OCI-LY3 (cell line): ENCODE measurements around the gene TPK1.

Experiments used
- H2AFZ ChIP-seq: fragments of 200-600, 300-600 bp; shearing (Covaris generic); 2 replicates; pipeline ENCODE4 v1.6.0; 2014; ENCODE audit warnings: antibody characterized with exemption, low read depth, low read length
- H3K27ac ChIP-seq: fragments of 200-600, 300-600 bp; sonication (generic); 2 replicates; pipeline ENCODE4 v1.5.1; 2014; ENCODE audit warnings: mild to moderate bottlenecking, low read length, moderate library complexity, mixed read lengths
- H3K27me3 ChIP-seq: fragments of 200-600, 300-600 bp; sonication (generic); 2 replicates; pipeline ENCODE4 v1.6.1; 2014; ENCODE audit warnings: low read depth, low read length, mixed read lengths
- H3K36me3 ChIP-seq: fragments of 200-600, 300-600 bp; sonication (generic); replicated peaks from 2 replicates; pipeline ENCODE3; 2014; ENCODE audit warnings: low read depth, low read length, mixed read lengths
- H3K4me1 ChIP-seq: fragments of 300-600, 200-600 bp; sonication (generic); 2 replicates; pipeline ENCODE4 v1.6.1; 2014; ENCODE audit warnings: low read length, mixed read lengths
- H3K4me2 ChIP-seq: fragments of 200-600, 300-600 bp; sonication (generic); 2 replicates; pipeline ENCODE4 v1.6.1; 2014; ENCODE audit warnings: low read length, mixed read lengths
- H3K4me3 ChIP-seq: fragments of 300-600, 200-600 bp; sonication (generic); 2 replicates; pipeline ENCODE4 v1.5.1; 2014; ENCODE audit warnings: antibody characterized with exemption, mild to moderate bottlenecking, low read length, moderate library complexity
- H3K79me2 ChIP-seq: fragments of 300-600, 200-600 bp; shearing (Covaris generic); 2 replicates; pipeline ENCODE4 v1.6.1; 2014; ENCODE audit warnings: mild to moderate bottlenecking, low read length, mixed read lengths
- H3K9ac ChIP-seq: fragments of 300-600, 200-600 bp; shearing (Covaris generic); 2 replicates; pipeline ENCODE4 v1.6.0; 2014; ENCODE audit warnings: mild to moderate bottlenecking, low read length, moderate library complexity
- H3K9me3 ChIP-seq: fragments of 200-600, 300-600 bp; shearing (Covaris generic); 2 replicates; pipeline ENCODE4 v1.6.1; 2014; ENCODE audit warnings: low read length, mixed read lengths; ENCODE audit not compliant: insufficient read depth
- H4K20me1 ChIP-seq: fragments of 200-600, 300-600 bp; sonication (generic); 2 replicates; pipeline ENCODE4 v1.6.1; 2016; ENCODE audit warnings: low read length, mixed read lengths; ENCODE audit not compliant: insufficient read depth
- CTCF ChIP-seq: fragments of 200-600, 300-600 bp; sonication (generic); IDR thresholded peaks from 2 replicates; pipeline ENCODE4 v1.5.1; 2014; ENCODE audit warnings: antibody characterized with exemption, low read length, low read depth
- EZH2phosphoT487 ChIP-seq: fragments of 200-600 bp; shearing (Covaris generic); IDR thresholded peaks from 2 replicates; pipeline ENCODE4 v1.6.1; 2018; ENCODE audit warnings: antibody characterized with exemption, mixed run types, low read depth

Gene TPK1

GRCh38 chr7:144483189-144483588, 352.7 kb downstream of the TPK1 start:
- Histone ChIP-seq H3K9ac (no peak overlapping the region), H3K9me3 (no peaks in the 10 kb centered on the region), H4K20me1 (no peaks in the 10 kb centered on the region), H3K4me1 (no peaks in the 10 kb centered on the region; the same call in 1 of the 2 replicates), H3K4me2 (no peak overlapping the region), H3K27me3 (no peaks in the 10 kb centered on the region), H3K79me2 (no peaks in the 10 kb centered on the region), H3K36me3 (no peaks in the 10 kb centered on the region), H3K27ac (no peak overlapping the region), H2AFZ (no peak overlapping the region), H3K4me3 (no peak overlapping the region)
- no peak for TF ChIP-seq CTCF
- TF ChIP-seq EZH2phosphoT487 = no peak

GRCh38 chr7:144481833-144482232, 354.0 kb downstream of the TPK1 start:
- no peaks in the 10 kb centered on the region for H4K20me1 ChIP-seq
- TF ChIP-seq EZH2phosphoT487 (no peak), CTCF (no peak)
- no peaks in the 10 kb centered on the region for H3K79me2 ChIP-seq
- H3K9ac ChIP-seq = no peak overlapping the region
- H3K4me1 ChIP-seq = no peaks in the 10 kb centered on the region; the same call in 1 of the 2 replicates
- no peaks in the 10 kb centered on the region for H3K36me3 ChIP-seq
- no peak overlapping the region for H3K4me3 ChIP-seq
- no peaks in the 10 kb centered on the region for H3K27me3 ChIP-seq
- H3K4me2 ChIP-seq = no peak overlapping the region
- no peak overlapping the region for H2AFZ ChIP-seq
- H3K27ac ChIP-seq = no peak overlapping the region
- no peaks in the 10 kb centered on the region for H3K9me3 ChIP-seq

- Histone ChIP-seq H3K4me3 (no peak overlapping the region), H4K20me1 (no peaks in the 10 kb centered on the region), H3K4me1 (peaks cover 28% of the 10 kb centered on the region), H3K79me2 (no peaks in the 10 kb centered on the region), H3K27me3 (no peaks in the 10 kb centered on the region), H3K9me3 (no peaks in the 10 kb centered on the region), H3K9ac (no peak overlapping the region), H3K27ac (no peak overlapping the region), H3K4me2 (no peak overlapping the region), H3K36me3 (no peaks in the 10 kb centered on the region), H2AFZ (no peak overlapping the region)
- TF ChIP-seq EZH2phosphoT487 (no peak), CTCF (no peak)
These were observed 358.5 kb downstream of the TPK1 start for GRCh38 chr7:144477348-144477747.

- Histone ChIP-seq H3K9ac (no peak overlapping the region), H3K27me3 (no peaks in the 10 kb centered on the region), H3K79me2 (no peaks in the 10 kb centered on the region), H3K27ac (no peak overlapping the region), H3K4me2 (no peak overlapping the region), H3K4me3 (no peak overlapping the region), H3K4me1 (peaks cover 28% of the 10 kb centered on the region), H3K9me3 (no peaks in the 10 kb centered on the region), H3K36me3 (no peaks in the 10 kb centered on the region), H2AFZ (no peak overlapping the region), H4K20me1 (no peaks in the 10 kb centered on the region)
- TF ChIP-seq EZH2phosphoT487 = no peak
- TF ChIP-seq CTCF = no peak
These were observed 360.8 kb downstream of the TPK1 start for GRCh38 chr7:144474800-144475615.
